ENCODE results near the gene LRIT2.

DNA sequence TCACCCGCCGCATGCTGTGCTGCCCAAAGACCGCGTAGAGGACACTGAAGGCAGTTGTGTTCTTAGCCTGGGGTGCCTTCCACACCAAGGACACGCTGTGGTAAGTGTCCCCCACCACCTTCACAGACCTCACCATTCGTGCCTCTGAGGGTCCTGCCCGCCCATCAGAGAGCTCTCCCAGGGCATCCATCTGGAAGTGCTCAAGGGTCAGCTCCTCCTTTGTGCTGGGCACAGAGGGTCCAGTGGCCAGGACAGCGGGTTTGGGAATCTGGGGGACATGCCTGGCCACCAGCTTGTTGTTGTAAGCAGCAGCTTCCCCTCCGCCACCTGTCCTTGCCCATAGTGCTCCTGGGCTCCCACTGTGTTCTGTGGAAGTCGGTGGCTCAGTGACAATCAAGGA lies 7.0 kb upstream of the LRIT2 start:
- TF ChIP-seq EP300 (IDR thresholded peaks at IDR 0.05), result no peak
- no peak for TF ChIP-seq POLR2A (IDR thresholded peaks at IDR 0.05)
